Right lobe of liver (tissue), 6 donors: ENCODE results near the gene CCDC97. TPM values are rescaled to one million over a fixed set of nuclear protein-coding genes. Genes with fewer than 3 reads are reported as not detected.

Experiments used
- ATAC-seq, 4 donors: fragments of 200-7000 bp; cut with Tn5 transposase; one replicate each; pipeline ENCODE4 v1.9.1; 2020; ENCODE audit warnings: mild to moderate bottlenecking in 4 of 4, moderate library complexity in 4 of 4
- DNase-seq, 3 donors: peaks; one replicate each; pipeline ENCODE4 v3.0.0-alpha.2; 2020
- H3K27ac ChIP-seq, 3 donors: fragments of 200-600 bp; one replicate each; pipeline ENCODE4 v1.8.0; 2022
- H3K27me3 ChIP-seq, 2 donors: fragments of 200-600 bp; one replicate each; pipeline ENCODE4 v1.8.0; 2022
- H3K36me3 ChIP-seq, 4 donors: fragments of 200-600 bp; sonication (generic) in 1 of 4; one replicate each; pipeline versions ENCODE4 v1.5.1 to v1.8.0; 2017 to 2022; ENCODE audit warnings: control low read depth in 1 of 4
- H3K4me1 ChIP-seq, 4 donors: fragments of 200-600 bp; sonication (generic) in 1 of 4; one replicate each; pipeline versions ENCODE4 v1.5.1 to v1.8.0; 2017 to 2022; ENCODE audit warnings: control low read depth in 1 of 4
- H3K4me3 ChIP-seq, 3 donors: fragments of 200-600 bp; one replicate each; pipeline ENCODE4 v1.8.0; 2022
- H3K9me3 ChIP-seq, 4 donors: fragments of 200-600 bp; sonication (generic) in 1 of 4; one replicate each; pipeline versions ENCODE4 v1.5.1 to v1.8.0; 2017 to 2022; ENCODE audit warnings: control low read depth in 1 of 4
- POLR2A ChIP-seq: fragments of 450-650 bp; IDR thresholded peaks from one replicate; pipeline ENCODE4 v1.6.1; 2017; ENCODE audit warnings: antibody characterized with exemption, mild to moderate bottlenecking
- WGBS: methylation state at CpG from one replicate; pipeline ENCODE4 v1.1.6; 2018; ENCODE audit warnings: low coverage, low lambda C conversion rate; ENCODE audit not compliant: insufficient coverage; ENCODE audit errors: missing lambda C conversion rate; 5-methylcytosine and 5-hydroxymethylcytosine counted together
- intact Hi-C, 2 donors: fragments of 100-400 bp; cut with DNase I; formaldehyde crosslinking; loops; one replicate each; pipeline versions ENCODE4 v1.11.2 to v1.14.1; 2022
- total RNA-seq, 6 experiments: library from RNA; depleted of rRNA in 2 of 6; stranded (reverse); fragments of >200 nt in 2 of 6; fragmentation: NEBNext Ultra II Directional in 3 of 6; extraction: Animal tissue kit (Norgen Biotek cat#: 25700) in 3 of 6; gene quantifications; one replicate each; pipeline versions ENCODE4 v1.1.0 to v1.2.4, GENCODE V29; 2016 to 2023
- TF ChIP-seq, protein P1 (sequence below), 4 donors: fragments of 200-600 bp in 3 of 4; fragments of 450-650 bp in 1 of 4; IDR thresholded peaks; one replicate each; pipeline versions ENCODE4 v1.5.1 to v1.8.0; 2016 to 2022; ENCODE audit warnings: antibody characterized with exemption in 4 of 4, mild to moderate bottlenecking in 2 of 4
- donor health status: DM: no; HTN: yes; CAD: no.
- donor health status: DM: no; HTN: no; CAD: no.
- donor health status: DM: no; HTN: no; CAD: no.
- donor health status: DM: no; HTN: yes; CAD: no.
- donor health status: DM: no; HTN: yes; CAD: no.

The CCDC97 gene
- total RNA-seq, 6 experiments from 2014 or later = 4.6 to 7.2 (median 6.9) TPM

DNA sequence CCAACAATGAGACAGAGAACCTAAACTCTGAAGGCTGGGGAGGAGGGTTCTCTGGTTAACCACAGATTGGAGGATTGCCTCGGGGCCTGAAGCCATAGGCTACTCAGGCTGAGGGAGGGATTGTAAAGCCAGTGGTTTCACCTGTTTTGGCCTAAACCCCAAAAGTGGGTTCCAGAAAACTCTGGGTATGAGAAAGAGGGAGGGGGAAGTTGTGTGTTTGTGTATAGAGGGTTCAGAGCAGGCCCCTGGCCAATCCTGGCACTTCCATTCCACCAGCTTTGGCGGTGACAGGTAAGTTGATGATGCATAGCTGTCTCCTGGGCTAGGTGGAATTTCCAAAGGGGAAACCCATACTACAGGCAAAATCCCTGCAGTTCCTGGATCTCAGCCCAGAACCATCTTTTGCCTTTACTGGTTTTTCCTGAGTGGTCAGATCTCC lies 13.5 kb upstream of the CCDC97 start:
- Histone ChIP-seq H3K9me3 (no peaks in the 10 kb centered on the region), H3K27ac (no peak overlapping the region), H3K36me3 (peaks cover 16 to 87% (median 45%) of the 10 kb centered on the region in 4 donors), H3K27me3 (no peaks in the 10 kb centered on the region), H3K4me1 (no peaks in the 10 kb centered on the region), H3K4me3 (no peak overlapping the region)
- DNase-seq = no peak
- no peak for ATAC-seq
- intact Hi-C loops = no loop called here
- 100% methylated on average over 1 of the region's 2 CpGs for WGBS
- TF ChIP-seq, protein P1, sequence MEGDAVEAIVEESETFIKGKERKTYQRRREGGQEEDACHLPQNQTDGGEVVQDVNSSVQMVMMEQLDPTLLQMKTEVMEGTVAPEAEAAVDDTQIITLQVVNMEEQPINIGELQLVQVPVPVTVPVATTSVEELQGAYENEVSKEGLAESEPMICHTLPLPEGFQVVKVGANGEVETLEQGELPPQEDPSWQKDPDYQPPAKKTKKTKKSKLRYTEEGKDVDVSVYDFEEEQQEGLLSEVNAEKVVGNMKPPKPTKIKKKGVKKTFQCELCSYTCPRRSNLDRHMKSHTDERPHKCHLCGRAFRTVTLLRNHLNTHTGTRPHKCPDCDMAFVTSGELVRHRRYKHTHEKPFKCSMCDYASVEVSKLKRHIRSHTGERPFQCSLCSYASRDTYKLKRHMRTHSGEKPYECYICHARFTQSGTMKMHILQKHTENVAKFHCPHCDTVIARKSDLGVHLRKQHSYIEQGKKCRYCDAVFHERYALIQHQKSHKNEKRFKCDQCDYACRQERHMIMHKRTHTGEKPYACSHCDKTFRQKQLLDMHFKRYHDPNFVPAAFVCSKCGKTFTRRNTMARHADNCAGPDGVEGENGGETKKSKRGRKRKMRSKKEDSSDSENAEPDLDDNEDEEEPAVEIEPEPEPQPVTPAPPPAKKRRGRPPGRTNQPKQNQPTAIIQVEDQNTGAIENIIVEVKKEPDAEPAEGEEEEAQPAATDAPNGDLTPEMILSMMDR (IDR thresholded peaks at IDR 0.05) = no peak
- TF ChIP-seq POLR2A = no peak

DNA sequence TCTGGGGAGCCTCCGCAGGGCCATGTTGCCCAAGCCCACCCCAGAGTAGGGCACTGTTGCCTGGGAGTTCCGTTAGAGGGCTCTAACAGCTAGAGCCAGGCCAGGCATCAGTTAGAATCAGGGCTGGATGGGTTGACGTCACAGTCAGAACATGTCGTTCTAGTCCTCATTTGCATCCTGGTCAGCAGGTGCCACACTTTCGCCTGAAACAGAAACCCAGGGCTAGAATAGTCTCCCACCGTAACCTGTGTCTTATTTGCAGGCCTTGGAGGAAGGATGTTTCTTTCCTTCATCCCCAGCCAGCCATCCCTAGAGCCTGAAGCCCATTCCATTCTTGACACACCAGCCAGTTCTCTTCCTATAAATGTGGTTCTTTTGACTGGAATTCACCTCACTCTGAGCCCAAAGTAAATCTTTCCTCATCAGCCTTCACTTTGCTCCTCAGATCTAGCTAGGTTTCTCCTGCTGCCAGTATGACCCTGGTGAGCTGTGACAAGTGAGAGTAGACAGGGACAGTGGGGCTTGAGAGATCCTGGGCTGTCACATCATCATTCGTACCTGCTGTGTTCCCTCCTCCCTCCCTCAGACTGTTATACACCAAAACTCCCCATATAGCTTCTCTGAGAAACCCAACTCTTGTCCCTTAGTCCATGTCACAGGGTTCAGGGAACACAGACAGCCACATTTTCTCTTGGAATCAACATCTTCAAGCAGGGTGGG lies 12.2 kb upstream of the CCDC97 start:
- peak in 1 of 4 donors; percentile 13 for ATAC-seq
- no peak for DNase-seq
- no peaks in the 10 kb centered on the region for H3K4me1 ChIP-seq
- WGBS = 72% methylated on average over 4 of the region's 7 CpGs
- H3K27me3 ChIP-seq = no peaks in the 10 kb centered on the region
- TF ChIP-seq, protein P1 (IDR thresholded peaks at IDR 0.05) = no peak
- TF ChIP-seq POLR2A = no peak
- H3K27ac ChIP-seq = no peak overlapping the region
- H3K4me3 ChIP-seq = no peak overlapping the region
- H3K9me3 ChIP-seq = no peaks in the 10 kb centered on the region
- peaks cover 10 to 81% (median 34%) of the 10 kb centered on the region in 4 donors for H3K36me3 ChIP-seq
- intact Hi-C loops = no loop called here

DNA sequence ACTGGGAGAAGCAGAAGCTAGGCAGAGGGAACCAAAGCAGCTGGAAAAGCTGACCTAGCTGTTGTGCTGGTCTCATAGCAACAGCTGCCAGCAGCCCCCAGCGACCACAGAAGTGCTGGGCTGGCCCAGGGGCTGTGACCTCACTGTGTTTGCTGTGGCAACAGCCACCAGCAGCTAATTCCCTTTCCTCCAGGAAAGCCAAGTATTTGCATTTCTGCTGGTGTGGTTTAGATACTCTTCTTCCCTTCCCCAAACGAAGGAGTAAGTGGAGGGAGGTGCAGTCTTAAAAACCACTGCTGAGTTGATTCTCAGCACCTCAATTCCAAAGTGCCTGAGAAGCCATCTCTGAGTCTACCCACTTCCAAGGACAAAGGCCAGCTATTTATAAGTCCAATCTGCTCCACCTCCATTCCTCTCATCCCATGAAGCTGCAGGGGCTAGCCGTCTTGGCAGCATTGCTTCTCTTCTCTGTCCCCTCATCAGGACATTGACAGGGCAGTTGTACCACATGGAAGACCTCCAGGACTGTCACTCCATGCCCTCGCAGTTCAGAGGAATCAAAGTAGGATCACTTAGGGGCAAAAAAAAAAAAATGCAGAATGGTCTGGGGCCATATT lies 11.5 kb upstream of the CCDC97 start:
- ATAC-seq (peak; percentile 56 to 73 (median 64)), DNase-seq (peak in 1 of 3 donors; percentile 42)
- intact Hi-C loops = no loop called here
- Histone ChIP-seq H3K4me1 (no peaks in the 10 kb centered on the region), H3K4me3 (no peak overlapping the region), H3K9me3 (no peaks in the 10 kb centered on the region), H3K27me3 (no peaks in the 10 kb centered on the region), H3K36me3 (peaks cover 7 to 80% (median 30%) of the 10 kb centered on the region in 4 donors), H3K27ac (peak overlapping the region in 2 of 3 donors; percentile 8 to 42)
- WGBS = 35% methylated on average over 3 of the region's 4 CpGs
- TF ChIP-seq POLR2A = peak; percentile 27
- TF ChIP-seq, protein P1 (IDR thresholded peaks at IDR 0.05) = no peak

DNA sequence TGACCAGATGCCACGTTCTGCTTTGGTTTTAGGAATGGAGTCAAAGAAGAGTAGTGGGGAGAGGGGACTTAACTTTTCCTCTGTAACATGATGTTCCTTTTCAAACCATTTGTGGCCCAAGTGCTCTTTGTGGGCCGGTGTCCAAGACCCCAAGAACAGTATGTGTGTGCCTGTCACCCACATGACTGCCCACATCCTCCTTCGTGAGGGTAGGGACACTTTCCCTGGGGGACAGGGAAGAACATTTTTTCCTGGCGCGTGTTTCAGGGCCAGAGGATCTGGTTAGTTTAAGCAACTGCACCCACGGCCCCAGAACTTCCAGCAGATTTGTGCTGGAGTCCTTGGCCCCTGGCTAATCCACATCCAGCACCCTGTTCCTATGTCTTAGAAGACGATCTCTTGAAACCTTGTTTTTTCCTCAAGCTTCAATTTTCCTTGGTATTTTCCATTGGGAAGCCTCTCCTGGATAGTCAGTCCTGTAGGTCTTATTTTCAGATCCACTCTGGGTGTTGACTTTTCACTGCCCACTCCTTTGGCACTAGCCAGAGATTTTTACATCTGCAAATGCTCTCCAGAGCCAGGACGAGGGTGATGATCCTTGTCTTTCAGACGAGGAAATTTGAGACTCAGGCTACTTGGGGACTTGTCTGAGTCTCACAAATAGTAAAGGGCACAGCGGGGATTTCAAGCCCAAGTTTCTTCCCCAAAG lies 10.8 kb upstream of the CCDC97 start:
- DNase-seq = no peak
- no peaks in the 10 kb centered on the region for H3K27me3 ChIP-seq
- peak in 3 of 4 donors; percentile 9 to 16 (median 14) for ATAC-seq
- TF ChIP-seq, protein P1 (IDR thresholded peaks at IDR 0.05) = no peak
- no peak for TF ChIP-seq POLR2A
- peaks cover 7 to 80% (median 34%) of the 10 kb centered on the region in 4 donors for H3K36me3 ChIP-seq
- no peaks in the 10 kb centered on the region for H3K4me1 ChIP-seq
- WGBS = 68% methylated on average over 6 of the region's 10 CpGs
- intact Hi-C loops = no loop called here
- no peak overlapping the region for H3K4me3 ChIP-seq
- H3K9me3 ChIP-seq = no peaks in the 10 kb centered on the region
- H3K27ac ChIP-seq = peak overlapping the region in 2 of 3 donors; percentile 13 to 42
